ENCODE measurements around the gene OSBPL3. TPM values are rescaled to one million over a fixed set of nuclear protein-coding genes. Genes with fewer than 3 reads are reported as not detected.
A peak's percentile ranks its signal among the peaks of the same experiment; 100 is the strongest.

The OSBPL3 gene
- total RNA-seq, 4 donors from 2014 or later = 3.1 to 7.0 (median 5.3) TPM

- DNase-seq (no peak), ATAC-seq (no peak)
- Histone ChIP-seq H3K36me3 (no peaks in the 10 kb centered on the region), H3K27me3 (no peaks in the 10 kb centered on the region), H3K9me3 (no peaks in the 10 kb centered on the region), H3K27ac (no peak overlapping the region), H3K4me1 (peaks cover 14 to 23% of the 10 kb centered on the region in 2 donors), H3K4me3 (no peak overlapping the region)
- in situ Hi-C loops (cut with MboI; ENCODE audit: low sequenced_read_pairs in 4 of 4) = no loop called here
- intact Hi-C loops (cut with DNase I; ENCODE audit: low total_unique reads) = no loop called here
- no peak for TF ChIP-seq CTCF (IDR thresholded peaks at IDR 0.05 in 4 of 5, conservative IDR thresholded peaks at IDR 0.05 in 1 of 5)
- no peak for TF ChIP-seq POLR2A (IDR thresholded peaks at IDR 0.05)
Observed at GRCh38 chr7:24831240-24831639, 148.7 kb downstream of the OSBPL3 start.

- ATAC-seq (no peak), DNase-seq (no peak)
- in situ Hi-C loops (cut with MboI; ENCODE audit: low sequenced_read_pairs in 4 of 4) (no loop called here), intact Hi-C loops (cut with DNase I; ENCODE audit: low total_unique reads) (no loop called here)
- H3K4me3 ChIP-seq = no peak overlapping the region
- H3K9me3 ChIP-seq = no peaks in the 10 kb centered on the region
- no peak overlapping the region for H3K27ac ChIP-seq
- H3K36me3 ChIP-seq = no peaks in the 10 kb centered on the region
- no peak for TF ChIP-seq CTCF (IDR thresholded peaks at IDR 0.05 in 4 of 5, conservative IDR thresholded peaks at IDR 0.05 in 1 of 5)
- TF ChIP-seq POLR2A (IDR thresholded peaks at IDR 0.05) = no peak
- H3K27me3 ChIP-seq = no peaks in the 10 kb centered on the region
- H3K4me1 ChIP-seq = peaks cover 14 to 27% of the 10 kb centered on the region in 2 donors
Observed at GRCh38 chr7:24830440-24831050, 149.4 kb downstream of the OSBPL3 start.

GRCh38 chr7:24829787-24830186 is 150.2 kb downstream of the OSBPL3 start:
- peak in 1 of 2 donors; percentile 23 for ATAC-seq
- peaks cover 17 to 33% of the 10 kb centered on the region in 2 donors for H3K4me1 ChIP-seq
- no peak for DNase-seq
- in situ Hi-C loops (cut with MboI; ENCODE audit: low sequenced_read_pairs in 4 of 4) = no loop called here
- no peak overlapping the region for H3K4me3 ChIP-seq
- H3K36me3 ChIP-seq = no peaks in the 10 kb centered on the region
- intact Hi-C loops (cut with DNase I; ENCODE audit: low total_unique reads) = loop anchor here (10.0 kb wide), 1 partner anchor 55 kb away; no protein-coding TSS in a partner anchor
- H3K27me3 ChIP-seq = no peaks in the 10 kb centered on the region
- TF ChIP-seq POLR2A (IDR thresholded peaks at IDR 0.05) = no peak
- TF ChIP-seq CTCF (IDR thresholded peaks at IDR 0.05 in 4 of 5, conservative IDR thresholded peaks at IDR 0.05 in 1 of 5) = no peak
- H3K27ac ChIP-seq = no peak overlapping the region
- H3K9me3 ChIP-seq = no peaks in the 10 kb centered on the region

- Histone ChIP-seq H3K4me1 (peaks cover 17 to 33% of the 10 kb centered on the region in 2 donors), H3K9me3 (no peaks in the 10 kb centered on the region), H3K36me3 (no peaks in the 10 kb centered on the region), H3K27me3 (no peaks in the 10 kb centered on the region), H3K4me3 (no peak overlapping the region), H3K27ac (peak overlapping the region; percentile 33 to 74 (median 39))
- DNase-seq (peak in 1 of 2 donors; percentile 29), ATAC-seq (peak; percentile 77 to 81)
- intact Hi-C loops (cut with DNase I; ENCODE audit: low total_unique reads) = loop anchor here (10.0 kb wide), 1 partner anchor 56 kb away; no protein-coding TSS in a partner anchor
- no peak for TF ChIP-seq CTCF (IDR thresholded peaks at IDR 0.05 in 4 of 5, conservative IDR thresholded peaks at IDR 0.05 in 1 of 5)
- TF ChIP-seq POLR2A (IDR thresholded peaks at IDR 0.05) = no peak
- in situ Hi-C loops (cut with MboI; ENCODE audit: low sequenced_read_pairs in 4 of 4) = no loop called here
Observed at GRCh38 chr7:24828891-24829661, 150.9 kb downstream of the OSBPL3 start.

All from gastrocnemius medialis (tissue), 4 donors.